ENCODE data around the gene FNDC10.
A peak's percentile ranks its signal among the peaks of the same experiment; 100 is the strongest.

FNDC10 gene

DNA sequence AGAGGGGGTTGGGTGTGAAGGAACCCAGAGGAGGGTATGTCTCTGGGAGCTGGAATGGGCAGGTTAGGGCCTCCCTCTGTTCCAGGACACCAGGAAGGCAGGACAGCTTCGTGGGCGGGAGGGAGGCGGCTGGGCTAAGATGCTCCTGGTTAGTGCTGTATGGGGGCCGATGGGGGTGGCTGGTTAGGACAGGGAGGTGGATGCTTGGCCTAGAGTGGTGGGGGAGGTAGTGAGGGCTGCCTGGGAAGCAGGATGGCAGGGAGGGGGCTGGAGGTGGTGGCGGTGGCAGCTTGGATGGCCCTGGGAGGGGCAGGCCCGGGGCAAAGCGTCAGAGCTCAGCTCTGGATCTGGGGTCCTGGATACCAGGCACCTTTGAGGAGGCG, 25.9 kb upstream of the FNDC10 start:
- ATAC-seq, result no peak

GRCh38 chr1:1625404-1625775, 25.5 kb upstream of the FNDC10 start:
- TF ChIP-seq RARB (CRISPR knock-in tag; IDR thresholded peaks at IDR 0.05), result no peak
- TF ChIP-seq ZNF565 (CRISPR knock-in tag; conservative IDR thresholded peaks at IDR 0.05; ENCODE audit: low read depth), result no peak
- TF ChIP-seq ZFP30 (CRISPR knock-in tag; IDR thresholded peaks at IDR 0.05), result no peak
- TF ChIP-seq ZC3H10 (CRISPR knock-in tag; IDR thresholded peaks at IDR 0.05), result no peak
- TF ChIP-seq ISL1 (CRISPR knock-in tag; IDR thresholded peaks at IDR 0.05), result no peak
- TF ChIP-seq SNAI2 (CRISPR knock-in tag; IDR thresholded peaks at IDR 0.05), result no peak
- no peak for TF ChIP-seq ZNF8 (CRISPR knock-in tag; IDR thresholded peaks at IDR 0.05)
- no peak for TF ChIP-seq ZFP3 (CRISPR knock-in tag; IDR thresholded peaks at IDR 0.05)
- TF ChIP-seq CSRNP3 (CRISPR knock-in tag; IDR thresholded peaks at IDR 0.05), result no peak
- TF ChIP-seq, protein P1, sequence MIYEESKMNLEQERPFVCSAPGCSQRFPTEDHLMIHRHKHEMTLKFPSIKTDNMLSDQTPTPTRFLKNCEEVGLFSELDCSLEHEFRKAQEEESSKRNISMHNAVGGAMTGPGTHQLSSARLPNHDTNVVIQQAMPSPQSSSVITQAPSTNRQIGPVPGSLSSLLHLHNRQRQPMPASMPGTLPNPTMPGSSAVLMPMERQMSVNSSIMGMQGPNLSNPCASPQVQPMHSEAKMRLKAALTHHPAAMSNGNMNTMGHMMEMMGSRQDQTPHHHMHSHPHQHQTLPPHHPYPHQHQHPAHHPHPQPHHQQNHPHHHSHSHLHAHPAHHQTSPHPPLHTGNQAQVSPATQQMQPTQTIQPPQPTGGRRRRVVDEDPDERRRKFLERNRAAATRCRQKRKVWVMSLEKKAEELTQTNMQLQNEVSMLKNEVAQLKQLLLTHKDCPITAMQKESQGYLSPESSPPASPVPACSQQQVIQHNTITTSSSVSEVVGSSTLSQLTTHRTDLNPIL (CRISPR knock-in tag; IDR thresholded peaks at IDR 0.05; ENCODE audit: low read depth), result no peak
- TF ChIP-seq TOX (CRISPR knock-in tag; IDR thresholded peaks at IDR 0.05; ENCODE audit: borderline replicate concordance), result no peak
- no peak for TF ChIP-seq ESRRG (CRISPR knock-in tag; IDR thresholded peaks at IDR 0.05)
- TF ChIP-seq TSHZ2 (CRISPR knock-in tag; IDR thresholded peaks at IDR 0.05), result no peak
- no peak for TF ChIP-seq TCF4 (CRISPR knock-in tag; IDR thresholded peaks at IDR 0.05; ENCODE audit: borderline replicate concordance)
- no peak for TF ChIP-seq PPARA (CRISPR knock-in tag; IDR thresholded peaks at IDR 0.05; ENCODE audit: borderline replicate concordance)
- no peak for TF ChIP-seq OSR1 (CRISPR knock-in tag; IDR thresholded peaks at IDR 0.05)
- no peak for ATAC-seq

More for the DNA sequence above, 25.9 kb upstream of the FNDC10 start:
- TF ChIP-seq BACH2 (CRISPR knock-in tag; IDR thresholded peaks at IDR 0.05; ENCODE audit: borderline replicate concordance) (no peak), ZNF70 (CRISPR knock-in tag; IDR thresholded peaks at IDR 0.05) (no peak), OSR1 (CRISPR knock-in tag; IDR thresholded peaks at IDR 0.05) (no peak)

DNA sequence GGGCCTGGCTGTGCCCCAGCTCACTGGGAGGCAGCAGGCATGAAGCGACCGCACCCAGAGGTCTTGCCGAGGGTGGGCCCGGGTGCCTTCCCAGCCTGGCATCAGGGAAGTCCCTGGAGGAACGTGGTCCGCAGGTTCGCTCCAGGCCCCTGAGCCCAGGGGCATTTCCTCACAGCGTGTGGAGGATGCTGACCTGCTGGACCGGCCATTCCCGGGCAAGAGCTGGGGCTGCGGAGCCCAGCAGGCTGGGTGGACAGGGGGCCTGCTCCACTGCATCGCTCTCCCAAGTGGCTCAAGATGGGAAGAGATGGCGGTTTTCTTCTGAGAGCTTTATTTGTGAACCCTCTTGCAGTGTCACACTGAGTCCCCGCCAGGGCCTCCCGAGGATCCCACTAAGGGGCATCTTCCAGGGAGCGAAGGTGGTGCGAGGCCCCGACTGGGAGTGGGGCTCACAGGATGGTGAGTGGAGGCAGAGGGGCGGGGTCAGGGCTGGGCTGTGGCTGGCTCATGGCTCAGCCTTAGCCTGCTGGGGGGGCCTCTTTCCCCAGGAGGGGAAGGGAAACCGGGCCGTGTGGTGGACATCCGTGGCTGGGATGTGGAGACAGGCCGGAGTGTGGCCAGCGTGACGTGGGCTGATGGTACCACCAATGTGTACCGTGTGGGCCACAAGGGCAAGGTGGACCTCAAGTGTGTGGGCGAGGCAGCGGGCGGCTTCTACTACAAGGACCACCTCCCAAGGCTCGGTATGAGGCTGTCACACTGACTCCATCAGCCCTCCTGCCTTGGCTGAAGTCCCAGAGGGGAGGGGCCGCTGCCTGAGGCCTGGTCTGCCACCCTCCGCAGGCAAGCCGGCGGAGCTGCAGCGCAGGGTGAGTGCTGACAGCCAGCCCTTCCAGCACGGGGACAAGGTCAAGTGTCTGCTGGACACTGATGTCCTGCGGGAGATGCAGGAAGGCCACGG, 24.8 kb upstream of the FNDC10 start:
- peak; percentile 23; the same call in 2 of the 3 replicates for ATAC-seq
- TF ChIP-seq OSR1 (CRISPR knock-in tag; IDR thresholded peaks at IDR 0.05) (no peak), GLIS3 (CRISPR knock-in tag; IDR thresholded peaks at IDR 0.05) (no peak), TOX (CRISPR knock-in tag; IDR thresholded peaks at IDR 0.05; ENCODE audit: borderline replicate concordance) (no peak), BACH2 (CRISPR knock-in tag; IDR thresholded peaks at IDR 0.05; ENCODE audit: borderline replicate concordance) (no peak), ZFP30 (CRISPR knock-in tag; IDR thresholded peaks at IDR 0.05) (no peak), CSDC2 (CRISPR knock-in tag; IDR thresholded peaks at IDR 0.05) (no peak), TSHZ2 (CRISPR knock-in tag; IDR thresholded peaks at IDR 0.05) (no peak), ZNF70 (CRISPR knock-in tag; IDR thresholded peaks at IDR 0.05) (no peak), SNAI2 (CRISPR knock-in tag; IDR thresholded peaks at IDR 0.05) (no peak), ESRRG (CRISPR knock-in tag; IDR thresholded peaks at IDR 0.05) (no peak), ARNTL (CRISPR knock-in tag; IDR thresholded peaks at IDR 0.05; ENCODE audit: borderline replicate concordance, low read depth) (no peak), ZFP3 (CRISPR knock-in tag; IDR thresholded peaks at IDR 0.05) (no peak), PPARA (CRISPR knock-in tag; IDR thresholded peaks at IDR 0.05; ENCODE audit: borderline replicate concordance) (no peak), ZC3H10 (CRISPR knock-in tag; IDR thresholded peaks at IDR 0.05) (no peak), ZNF565 (CRISPR knock-in tag; conservative IDR thresholded peaks at IDR 0.05; ENCODE audit: low read depth) (no peak)
- TF ChIP-seq, protein P2, sequence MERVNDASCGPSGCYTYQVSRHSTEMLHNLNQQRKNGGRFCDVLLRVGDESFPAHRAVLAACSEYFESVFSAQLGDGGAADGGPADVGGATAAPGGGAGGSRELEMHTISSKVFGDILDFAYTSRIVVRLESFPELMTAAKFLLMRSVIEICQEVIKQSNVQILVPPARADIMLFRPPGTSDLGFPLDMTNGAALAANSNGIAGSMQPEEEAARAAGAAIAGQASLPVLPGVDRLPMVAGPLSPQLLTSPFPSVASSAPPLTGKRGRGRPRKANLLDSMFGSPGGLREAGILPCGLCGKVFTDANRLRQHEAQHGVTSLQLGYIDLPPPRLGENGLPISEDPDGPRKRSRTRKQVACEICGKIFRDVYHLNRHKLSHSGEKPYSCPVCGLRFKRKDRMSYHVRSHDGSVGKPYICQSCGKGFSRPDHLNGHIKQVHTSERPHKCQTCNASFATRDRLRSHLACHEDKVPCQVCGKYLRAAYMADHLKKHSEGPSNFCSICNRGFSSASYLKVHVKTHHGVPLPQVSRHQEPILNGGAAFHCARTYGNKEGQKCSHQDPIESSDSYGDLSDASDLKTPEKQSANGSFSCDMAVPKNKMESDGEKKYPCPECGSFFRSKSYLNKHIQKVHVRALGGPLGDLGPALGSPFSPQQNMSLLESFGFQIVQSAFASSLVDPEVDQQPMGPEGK (CRISPR knock-in tag; IDR thresholded peaks at IDR 0.05; ENCODE audit: borderline replicate concordance), result no peak
- TF ChIP-seq, protein P3, sequence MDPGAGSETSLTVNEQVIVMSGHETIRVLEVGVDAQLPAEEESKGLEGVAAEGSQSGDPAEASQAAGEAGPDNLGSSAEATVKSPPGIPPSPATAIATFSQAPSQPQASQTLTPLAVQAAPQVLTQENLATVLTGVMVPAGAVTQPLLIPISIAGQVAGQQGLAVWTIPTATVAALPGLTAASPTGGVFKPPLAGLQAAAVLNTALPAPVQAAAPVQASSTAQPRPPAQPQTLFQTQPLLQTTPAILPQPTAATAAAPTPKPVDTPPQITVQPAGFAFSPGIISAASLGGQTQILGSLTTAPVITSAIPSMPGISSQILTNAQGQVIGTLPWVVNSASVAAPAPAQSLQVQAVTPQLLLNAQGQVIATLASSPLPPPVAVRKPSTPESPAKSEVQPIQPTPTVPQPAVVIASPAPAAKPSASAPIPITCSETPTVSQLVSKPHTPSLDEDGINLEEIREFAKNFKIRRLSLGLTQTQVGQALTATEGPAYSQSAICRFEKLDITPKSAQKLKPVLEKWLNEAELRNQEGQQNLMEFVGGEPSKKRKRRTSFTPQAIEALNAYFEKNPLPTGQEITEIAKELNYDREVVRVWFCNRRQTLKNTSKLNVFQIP (CRISPR knock-in tag; IDR thresholded peaks at IDR 0.05; ENCODE audit: borderline replicate concordance, low read depth), result no peak
